NCI-H82 treated with DMSO at 0.1 percent for 48 hours (cell line): Measurements from ENCODE around the gene SRGN.
"Not testable (repeated sequence)": the region's sequence is repeated elsewhere in the genome, so short reads cannot be mapped to it uniquely, and the experiment has no call there.

ENCODE experiments used
- DNase-seq: peaks from one replicate; lab custom pipeline; 2025; ENCODE audit not compliant: unreplicated experiment; lab: John Stamatoyannopoulos, UW

Gene SRGN, protein sequence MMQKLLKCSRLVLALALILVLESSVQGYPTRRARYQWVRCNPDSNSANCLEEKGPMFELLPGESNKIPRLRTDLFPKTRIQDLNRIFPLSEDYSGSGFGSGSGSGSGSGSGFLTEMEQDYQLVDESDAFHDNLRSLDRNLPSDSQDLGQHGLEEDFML

DNA sequence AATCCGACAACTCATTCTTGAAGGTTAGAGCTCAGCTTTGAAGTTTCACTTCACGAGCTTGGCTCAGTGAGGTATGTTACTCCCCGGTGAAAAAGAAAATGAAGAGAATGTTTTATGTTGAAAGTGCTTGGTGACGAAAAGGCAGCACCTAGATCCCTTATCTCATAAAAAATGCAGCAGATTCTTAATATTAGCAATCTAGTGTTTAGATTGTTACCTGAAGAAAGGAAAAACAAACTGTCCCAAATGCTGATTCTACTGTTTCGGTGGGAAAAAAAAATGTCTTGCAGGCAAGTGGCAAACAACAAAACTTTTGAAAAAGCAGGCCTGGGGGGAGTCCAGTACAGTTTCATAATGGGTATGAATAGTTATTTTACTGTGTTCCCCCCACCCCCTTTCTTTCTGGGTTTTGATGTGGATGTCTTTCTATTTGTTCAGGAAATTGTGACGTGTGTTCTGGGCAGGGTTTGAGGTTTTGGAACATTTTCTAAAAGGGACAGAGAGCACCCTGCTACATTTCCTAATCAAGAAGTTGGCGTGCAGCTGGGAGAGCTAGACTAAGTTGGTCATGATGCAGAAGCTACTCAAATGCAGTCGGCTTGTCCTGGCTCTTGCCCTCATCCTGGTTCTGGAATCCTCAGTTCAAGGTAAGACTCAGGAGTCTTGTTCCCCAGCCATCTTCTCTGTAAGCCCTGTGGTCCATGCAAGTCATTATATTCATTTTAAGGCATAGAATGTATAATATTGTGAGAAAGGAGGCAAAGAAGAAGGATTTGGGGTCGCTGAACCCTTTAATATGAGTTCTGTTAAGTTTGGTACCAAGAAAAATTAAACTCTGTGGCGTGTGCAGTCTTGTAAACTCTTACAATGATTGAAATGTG is at the start of gene SRGN:
Gene SRGN (plus strand): TSS at position 514 of the 881 bp plus-strand sequence. CDS start 55 bp downstream, at position 569.
- DNase-seq = no peak

DNA sequence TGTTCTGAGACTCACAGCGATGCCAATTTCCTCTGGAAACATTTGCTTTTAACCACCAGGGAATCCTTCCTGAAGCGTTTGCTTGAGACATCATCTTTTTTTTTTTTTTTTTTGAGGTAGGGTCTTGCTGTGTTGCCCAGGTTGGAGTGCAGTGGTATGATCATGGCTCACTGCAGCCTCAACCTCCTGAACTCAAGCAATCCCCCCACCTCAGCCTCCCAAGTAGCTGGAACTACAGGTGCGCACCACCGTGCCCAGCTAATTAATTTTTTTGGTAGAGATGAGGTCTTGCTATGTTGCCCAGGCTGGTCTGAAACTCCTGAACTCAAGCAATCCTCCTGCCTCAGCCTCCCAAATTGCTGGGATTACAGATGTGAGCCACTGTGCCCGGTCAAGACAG is 47.0 kb upstream of the SRGN start:
- DNase-seq = not testable (repeated sequence)

DNA sequence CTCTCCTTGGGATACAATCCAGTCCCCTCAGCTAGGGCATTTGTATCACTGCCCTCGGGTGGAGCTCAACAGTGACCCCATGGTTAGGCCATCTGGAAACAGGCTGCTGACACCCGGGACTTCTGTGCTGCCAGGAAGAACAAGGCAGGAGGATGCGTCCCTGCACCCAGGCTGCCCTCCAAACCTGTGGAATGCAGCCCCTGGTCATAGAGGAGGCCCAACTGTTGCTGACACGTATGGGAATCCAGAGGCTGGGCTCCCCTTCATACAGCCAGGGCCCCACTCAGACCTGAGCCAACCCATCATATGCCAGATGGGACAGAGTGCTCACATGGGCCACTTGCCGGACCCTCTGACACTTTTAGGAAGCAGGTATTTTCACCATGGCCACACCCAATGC is 45.5 kb upstream of the SRGN start:
- DNase-seq = no peak

DNA sequence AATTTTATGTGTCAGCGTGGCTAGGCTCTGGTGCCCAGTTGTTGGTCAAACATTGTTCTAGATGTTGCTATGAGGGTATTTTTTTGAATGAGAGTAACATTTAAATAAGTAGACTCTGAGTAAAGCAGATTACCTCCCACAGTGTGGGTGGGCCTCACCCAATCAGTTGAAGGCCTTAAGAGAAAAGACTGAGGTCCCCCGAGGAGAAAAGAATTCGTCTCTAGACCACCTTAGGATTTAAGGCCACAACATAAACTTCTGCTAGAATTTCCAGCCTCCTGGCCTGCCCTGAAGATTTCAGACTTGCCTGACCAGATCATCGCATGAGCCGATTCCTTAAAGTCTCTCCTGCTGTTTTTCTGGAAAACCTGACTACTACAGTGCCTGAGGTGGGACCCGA is 45.1 kb upstream of the SRGN start:
- DNase-seq = no peak

DNA sequence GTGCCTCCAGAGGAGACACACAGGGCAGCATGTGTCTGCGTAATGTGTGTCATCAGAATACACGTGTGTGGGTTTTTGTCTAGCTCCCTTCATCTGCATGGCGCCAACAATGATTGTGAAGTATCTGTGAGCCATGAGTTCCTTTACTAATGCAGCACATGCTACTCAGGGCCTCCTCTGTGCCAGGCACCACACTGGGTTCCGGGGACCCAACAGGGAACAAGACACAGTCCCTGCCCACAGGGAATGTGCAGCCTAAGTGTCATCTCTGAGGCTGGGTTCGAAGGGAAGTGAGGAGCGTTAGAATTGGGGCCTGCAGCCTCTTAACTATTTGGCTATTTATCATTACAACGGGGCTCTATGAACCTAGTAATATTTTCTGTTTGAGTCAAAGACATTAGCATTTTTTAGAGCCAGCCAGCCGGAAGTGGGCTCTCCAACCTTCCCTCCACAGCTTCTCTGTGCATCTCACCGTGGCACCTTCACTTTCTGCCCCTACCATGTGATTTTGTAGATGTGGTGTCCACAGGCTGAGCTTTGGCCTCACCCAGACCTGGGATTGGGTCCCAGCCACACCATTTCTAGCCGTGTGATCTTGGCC is 43.9 kb upstream of the SRGN start:
- no peak for DNase-seq

DNA sequence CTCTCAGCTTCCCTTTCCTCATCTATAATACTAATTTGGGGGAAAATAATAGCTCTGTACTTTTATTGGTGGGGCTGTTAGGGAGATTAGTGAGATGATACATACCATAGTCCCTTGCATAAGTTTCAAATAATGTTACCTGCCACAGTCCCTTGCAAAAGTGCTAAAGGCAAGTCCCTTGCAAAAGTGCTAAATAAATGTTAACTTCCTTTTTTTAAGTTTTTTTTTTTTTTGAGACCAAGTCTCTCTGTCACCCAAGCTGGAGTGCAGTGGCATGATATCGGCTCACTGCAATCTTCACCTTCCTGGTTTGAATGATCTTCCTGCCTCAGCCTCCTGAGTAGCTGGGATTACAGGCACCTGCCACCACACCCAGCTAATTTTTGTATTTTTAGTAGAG is 43.4 kb upstream of the SRGN start:
- DNase-seq = no peak

DNA sequence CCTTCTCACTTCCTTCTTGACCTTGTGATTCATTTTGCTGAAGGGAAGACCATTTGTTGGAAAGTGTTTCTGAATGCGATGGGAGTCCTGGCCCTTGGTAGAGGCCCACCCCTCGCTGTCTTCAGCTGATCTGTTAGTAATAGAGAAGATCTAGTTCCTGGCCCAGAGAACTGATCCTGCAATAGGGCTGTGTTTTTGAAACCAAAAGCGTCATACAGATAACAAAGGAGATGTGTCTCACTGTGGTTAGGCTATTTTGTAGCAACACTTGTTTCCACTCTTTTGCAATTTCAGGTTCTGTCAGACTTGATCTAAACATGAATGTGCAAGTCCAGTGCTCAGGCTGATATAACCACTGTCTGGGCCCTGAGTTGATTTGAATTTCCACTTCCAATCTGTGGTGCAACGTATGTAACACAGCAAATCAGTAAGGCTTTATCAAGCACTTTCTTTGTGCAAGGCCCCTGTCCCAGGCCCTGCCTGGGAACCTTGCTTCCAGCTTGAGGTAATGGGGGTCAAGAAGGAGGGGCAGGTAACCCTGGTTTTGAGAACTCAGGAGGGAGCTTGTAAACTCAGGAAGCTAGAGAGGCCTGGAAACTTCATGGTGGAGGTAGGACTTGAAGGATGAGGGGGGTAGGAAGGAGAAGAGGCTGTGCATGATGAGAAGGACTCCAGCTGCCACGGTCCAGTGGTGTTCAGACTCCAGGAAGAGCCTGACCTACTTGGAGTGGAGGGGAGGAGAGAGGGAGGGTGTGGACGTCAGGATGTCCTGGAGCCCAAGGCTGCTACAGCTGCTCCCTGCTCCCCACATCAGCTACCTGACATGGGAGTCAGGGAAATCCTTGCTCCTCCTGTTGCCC is 42.2 kb upstream of the SRGN start:
- no peak for DNase-seq

DNA sequence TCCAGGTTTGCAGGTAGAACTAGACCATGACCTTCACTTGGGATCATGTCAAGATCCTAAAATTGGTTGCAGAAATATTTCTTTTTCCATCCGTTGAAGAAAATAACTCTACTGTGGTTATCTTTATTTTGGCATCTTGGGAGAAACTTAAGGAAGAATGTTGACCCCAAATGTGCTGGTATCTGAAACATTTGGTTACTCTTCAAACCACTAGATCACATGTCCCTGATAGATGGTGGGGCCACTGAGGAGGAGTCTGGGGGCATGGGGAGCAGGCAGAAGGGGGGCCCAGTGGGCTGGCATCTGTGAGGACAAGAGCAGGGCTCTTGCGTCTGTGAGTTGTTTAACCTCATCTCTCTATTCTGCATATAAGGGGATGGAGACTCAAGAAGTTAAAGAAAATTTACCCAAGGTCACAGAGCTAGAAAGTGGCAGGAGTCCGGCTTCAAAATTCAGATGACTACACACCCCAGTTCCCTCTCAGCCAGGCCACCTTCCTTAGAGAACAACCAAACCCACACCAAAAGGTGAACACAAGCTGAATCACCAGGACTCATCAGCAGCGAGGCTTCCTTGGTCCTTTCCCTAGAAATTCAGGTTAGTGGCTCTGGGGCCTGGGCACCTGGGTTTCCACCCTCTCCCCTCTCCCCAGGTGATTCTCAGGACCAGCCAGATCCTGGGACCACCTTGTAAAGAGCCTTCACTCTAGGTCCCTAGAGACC is 40.6 kb upstream of the SRGN start:
- DNase-seq = no peak

DNA sequence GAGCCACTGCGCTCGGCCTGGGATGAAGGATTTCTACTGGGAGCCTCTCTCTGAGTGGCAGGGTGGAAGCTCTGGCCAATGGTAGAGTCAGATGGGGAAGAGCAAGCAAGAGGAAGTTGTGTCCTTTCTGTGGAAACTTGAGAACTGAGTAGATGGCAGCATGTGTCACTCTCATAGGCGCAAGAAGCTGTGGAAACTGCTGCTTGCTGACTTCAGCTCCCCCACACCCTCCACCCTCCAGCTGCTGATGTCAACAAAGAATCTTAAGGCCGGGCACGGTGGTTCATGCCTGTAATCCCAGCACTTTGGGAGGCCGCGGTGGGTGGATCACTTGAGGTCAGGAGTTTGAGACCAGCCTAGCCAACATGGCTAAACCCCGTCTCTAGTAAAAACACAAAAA is 39.8 kb upstream of the SRGN start:
- DNase-seq = no peak

DNA sequence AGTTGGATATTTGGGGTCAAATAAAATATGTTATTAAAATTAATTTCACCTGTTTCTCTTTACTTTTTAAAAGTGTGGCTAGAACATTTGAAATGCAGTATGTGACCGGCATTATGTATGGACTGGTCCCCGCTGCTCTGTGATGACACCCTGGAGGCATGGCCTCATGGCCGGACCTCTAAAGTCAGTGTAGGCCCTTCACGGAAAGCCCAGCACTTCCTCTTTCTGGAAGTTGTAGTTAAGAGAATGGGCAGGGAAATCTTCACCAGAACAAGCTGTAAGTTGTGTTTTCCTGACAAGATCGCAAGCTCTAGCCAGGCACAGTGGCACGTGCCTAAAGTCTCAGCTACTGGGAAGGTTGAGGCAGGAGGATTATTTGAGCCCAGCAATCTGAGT is 38.3 kb upstream of the SRGN start:
- DNase-seq = no peak

DNA sequence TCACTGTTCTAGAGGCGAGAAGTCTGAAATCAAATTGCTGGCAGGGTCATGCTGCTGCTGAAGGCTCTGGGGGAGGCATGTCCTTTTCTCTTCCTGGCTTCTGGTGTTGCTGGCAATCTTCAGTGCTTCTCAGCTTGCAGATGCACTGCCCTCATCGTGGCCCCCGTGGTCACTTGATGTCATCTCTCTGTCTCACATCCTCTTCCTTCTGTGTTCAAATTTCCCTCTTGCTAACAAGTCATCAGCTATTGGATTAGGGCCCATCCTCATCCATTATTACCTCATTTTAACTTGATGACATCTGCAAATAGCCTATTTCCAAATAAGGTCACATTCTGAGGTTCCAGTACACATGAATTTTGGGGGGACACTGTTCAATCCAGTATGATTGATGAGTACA is 36.6 kb upstream of the SRGN start:
- DNase-seq = no peak

DNA sequence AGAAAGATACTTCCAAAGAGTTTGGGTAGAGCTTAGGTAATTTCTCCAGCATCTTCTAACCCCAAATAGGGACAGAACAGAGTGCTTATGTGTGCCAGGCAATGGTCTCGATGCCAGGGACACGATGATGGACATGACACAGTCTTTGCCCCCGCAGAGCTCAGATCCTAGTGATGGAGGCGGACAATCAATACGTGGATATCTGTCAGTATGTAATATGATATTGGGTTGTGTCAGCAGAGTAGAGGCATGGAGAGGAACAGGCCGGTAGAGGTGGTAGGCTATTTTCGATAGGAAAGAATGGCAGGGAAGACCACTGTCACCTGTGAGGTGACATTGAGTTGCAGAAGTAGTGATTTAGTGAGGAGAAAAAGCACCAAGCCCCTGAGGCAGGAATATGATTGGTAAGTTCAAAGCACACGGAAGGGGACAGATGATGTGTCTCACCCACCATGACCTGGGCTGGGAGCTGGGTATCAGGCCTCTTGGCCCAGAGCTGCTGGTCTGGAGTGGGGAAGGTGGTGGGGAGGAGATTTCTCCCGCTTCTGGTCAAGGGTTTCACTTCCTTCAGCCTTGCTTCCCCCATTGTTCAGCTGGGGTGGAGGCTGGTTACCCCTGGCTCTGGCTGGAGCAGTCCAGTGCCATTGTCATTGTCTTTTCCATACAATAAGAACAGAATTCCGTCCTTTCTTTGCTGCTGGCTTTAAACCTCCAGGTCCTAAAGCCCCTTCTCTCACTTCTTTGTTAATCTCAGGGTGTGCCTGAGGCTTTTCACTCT is 36.0 kb upstream of the SRGN start:
- DNase-seq = no peak

DNA sequence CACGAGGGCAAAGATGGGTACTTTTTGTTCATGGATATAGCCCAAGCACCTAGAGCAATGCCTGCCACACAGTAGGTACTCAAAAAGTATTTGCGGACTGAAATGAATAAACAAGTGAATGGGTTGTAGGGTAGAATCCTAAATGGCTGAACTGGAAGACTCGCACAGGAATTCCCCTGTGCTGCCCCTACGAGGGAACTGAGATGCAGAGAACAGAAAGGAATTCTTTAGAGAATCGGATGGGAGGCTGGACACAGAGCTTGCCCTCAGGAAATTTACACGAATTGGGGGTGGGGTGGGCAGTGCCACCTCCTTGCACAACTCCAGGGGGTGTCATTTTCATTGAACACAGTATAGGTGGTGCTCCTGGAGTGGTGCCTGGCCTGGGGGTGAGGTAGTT is 35.2 kb upstream of the SRGN start:
- no peak for DNase-seq

DNA sequence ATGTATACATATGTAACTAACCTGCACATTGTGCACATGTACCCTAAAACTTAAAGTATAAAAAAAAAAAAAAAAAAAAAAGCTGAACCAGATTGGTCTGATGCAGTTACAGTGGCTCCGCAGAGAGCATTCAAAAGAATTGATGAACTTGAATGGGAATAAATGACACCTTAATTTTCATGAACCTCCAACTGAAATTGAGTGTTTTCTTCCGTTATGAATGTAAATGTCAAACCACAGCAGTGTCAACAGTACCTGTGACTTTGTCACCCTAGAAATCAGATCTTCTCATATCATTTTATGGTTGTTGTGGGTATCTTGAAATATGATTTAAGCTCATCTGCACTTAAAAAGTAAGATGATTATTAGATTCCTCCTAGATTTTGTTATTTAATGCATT is 32.7 kb upstream of the SRGN start:
- no peak for DNase-seq

DNA sequence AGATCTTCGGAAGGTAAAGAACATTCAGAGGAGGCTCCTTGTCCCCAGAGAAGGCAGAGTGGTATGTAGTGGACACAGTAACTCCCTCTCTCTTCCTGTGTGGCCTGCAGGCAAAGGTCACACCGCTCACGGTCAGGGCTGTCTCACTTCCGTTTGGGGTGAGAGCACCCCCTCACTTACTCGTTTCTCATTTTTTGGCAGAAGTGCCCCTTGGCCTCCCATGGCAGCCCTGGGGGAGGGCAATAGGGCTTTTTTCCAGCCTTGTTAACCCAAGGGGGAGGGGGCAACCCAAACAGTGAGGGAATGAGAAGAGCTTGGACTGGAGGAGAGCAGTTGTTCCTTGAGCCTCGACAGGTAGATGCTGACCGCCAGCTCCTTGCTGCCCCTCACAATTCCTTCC is 31.8 kb upstream of the SRGN start:
- no peak for DNase-seq

DNA sequence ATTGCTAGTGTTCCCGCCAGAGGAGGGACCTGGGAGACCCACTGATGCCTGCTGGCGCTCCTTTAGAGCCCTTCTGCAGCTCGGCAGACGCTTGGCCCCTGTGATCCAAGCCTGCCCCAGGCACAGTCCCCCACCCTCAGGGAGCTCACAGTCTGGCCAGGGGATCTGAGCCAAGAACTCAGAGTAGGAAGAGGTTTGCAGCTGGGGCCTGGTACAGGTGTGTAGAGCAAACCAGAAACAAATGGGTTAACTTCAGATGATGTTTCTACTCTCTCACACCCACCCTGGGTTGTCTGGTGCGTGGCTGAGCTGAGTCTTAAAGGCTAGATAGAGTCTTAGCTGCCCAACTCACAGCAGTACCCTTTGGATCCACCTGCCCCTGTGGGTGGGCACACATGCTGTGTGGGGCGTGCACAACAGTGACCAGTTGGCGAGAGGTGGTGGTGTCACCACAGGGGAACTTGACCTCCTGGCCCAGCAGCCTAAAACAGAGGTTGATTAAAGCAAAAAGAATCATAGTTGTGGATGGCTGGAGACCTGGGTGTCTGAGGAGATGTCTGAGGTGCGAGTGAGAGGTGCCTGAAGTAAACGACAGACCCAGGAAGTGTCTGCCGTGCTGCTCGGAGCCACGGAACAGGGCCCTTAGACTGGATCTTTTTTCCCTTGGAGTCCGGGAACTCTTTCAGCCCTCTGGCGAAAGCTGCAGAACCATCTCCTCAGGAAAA is 31.2 kb upstream of the SRGN start:
- no peak for DNase-seq

DNA sequence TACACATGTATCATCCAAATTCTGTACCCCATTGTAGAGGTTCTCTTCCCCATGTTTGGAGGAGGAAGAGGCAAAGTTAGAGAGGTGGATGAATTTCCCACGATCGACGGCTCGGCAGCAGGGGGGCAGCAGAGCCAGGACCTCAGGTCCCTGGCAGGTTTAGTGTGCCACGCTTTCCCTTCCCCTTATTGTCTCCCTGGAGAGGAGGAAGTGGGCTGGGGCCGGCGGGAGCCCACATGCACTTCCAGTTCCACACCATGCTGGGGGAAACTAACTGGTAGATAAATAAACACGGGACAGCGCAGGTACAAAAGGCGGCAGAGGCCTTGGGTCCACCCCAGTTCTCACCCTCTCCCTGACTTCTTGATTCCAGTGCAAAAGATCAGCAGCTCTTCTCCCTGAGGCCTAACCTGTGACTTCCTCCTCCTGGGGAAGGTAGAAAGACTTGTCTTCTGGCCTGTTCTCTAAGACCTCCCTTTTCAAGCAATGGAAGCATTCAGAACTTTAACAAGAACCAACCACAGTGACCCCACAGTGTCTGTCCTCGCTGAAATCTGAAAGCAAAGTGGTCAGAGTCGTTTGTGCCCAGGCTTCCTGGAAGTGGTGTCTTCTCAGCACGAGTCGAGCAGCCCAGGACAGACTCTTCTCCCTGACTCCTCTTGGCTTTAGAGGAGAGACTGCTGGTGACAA is 30.5 kb upstream of the SRGN start:
- no peak for DNase-seq

DNA sequence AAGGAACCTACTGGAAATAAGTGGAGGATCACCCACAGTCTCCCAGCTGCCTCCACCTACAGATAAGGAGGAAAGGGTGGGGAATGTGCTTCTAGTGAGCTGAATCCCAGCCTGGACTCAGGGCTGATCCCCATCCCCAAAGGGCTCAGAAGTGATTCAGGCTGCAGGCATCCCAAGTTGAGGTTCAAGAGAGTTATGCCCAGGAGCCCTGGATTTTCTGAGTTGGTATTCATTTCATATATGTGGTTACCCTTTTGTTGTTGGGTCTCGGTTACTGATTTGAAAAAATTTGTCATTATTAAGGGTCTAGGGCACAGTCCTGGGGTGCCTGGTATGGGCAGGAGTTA is 30.0 kb upstream of the SRGN start:
- no peak for DNase-seq
